ENCODE measurements around the gene UBXN1.

Gene UBXN1

DNA sequence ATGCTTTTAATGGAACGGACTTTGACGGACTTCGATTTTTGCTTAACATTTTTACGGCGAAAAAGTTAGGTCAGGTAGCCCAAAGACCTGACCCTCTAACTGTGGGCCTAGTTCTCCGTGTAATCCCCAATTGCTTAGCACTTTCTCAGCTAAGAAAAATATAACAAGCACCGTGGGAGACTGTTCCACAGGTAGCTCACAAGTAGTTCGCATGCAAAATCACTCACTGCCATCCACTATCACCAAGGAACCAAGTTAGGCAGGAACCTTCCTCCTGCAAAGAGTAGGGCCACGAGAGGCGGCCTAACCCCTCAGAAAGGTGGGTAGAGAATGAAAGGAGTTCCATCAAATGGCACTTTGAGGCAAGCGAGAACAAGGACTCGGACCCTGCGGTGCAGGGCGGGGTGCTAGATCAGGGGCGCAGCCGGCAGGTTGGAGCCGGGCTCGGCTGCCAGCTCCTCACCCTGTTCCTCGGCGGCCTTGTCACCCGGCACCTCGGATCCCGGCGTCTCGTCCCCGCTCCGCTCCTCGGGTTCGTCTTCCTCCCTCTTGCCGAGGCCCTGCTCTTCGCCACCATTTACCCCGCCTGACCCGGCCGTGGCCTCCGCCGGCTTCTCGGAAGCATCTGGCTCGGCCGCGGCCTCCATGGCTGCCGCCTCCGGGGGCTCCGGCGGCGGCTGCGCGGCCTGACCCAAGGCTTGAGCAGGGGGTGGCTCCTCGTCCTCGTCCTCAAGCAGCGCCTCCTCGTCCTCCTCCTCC lies 47.5 kb upstream of the UBXN1 start:
- TF ChIP-seq, protein P1, sequence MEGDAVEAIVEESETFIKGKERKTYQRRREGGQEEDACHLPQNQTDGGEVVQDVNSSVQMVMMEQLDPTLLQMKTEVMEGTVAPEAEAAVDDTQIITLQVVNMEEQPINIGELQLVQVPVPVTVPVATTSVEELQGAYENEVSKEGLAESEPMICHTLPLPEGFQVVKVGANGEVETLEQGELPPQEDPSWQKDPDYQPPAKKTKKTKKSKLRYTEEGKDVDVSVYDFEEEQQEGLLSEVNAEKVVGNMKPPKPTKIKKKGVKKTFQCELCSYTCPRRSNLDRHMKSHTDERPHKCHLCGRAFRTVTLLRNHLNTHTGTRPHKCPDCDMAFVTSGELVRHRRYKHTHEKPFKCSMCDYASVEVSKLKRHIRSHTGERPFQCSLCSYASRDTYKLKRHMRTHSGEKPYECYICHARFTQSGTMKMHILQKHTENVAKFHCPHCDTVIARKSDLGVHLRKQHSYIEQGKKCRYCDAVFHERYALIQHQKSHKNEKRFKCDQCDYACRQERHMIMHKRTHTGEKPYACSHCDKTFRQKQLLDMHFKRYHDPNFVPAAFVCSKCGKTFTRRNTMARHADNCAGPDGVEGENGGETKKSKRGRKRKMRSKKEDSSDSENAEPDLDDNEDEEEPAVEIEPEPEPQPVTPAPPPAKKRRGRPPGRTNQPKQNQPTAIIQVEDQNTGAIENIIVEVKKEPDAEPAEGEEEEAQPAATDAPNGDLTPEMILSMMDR (conservative IDR thresholded peaks at IDR 0.05; ENCODE audit: low read depth, low read length), result no peak
- DNase-seq (ENCODE audit: low read depth), result no peak
- peak overlapping the region; percentile 80 for H3K4me3 ChIP-seq (ENCODE audit: low read depth, low read length)

DNA sequence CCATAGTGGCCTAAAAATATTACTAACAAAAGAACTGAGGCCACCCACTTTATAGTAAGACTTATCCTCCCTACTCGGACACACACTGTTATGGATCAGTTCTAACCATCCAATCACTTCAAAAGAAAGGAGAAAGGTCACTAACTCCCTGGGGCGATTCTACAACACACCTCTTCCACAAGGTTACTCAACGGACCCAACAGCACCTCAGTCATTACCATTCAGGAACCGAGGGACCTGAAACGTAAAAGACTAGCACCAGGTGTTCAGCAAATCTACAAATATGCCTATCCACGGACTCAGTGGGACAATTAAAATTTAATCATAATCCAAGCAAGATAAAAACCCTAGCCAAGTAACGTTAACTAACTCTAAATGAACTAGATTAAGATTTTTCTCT lies 46.8 kb upstream of the UBXN1 start:
- TF ChIP-seq, protein P1 (conservative IDR thresholded peaks at IDR 0.05; ENCODE audit: low read depth, low read length), result no peak
- H3K4me3 ChIP-seq (ENCODE audit: low read depth, low read length), result peak overlapping the region; percentile 80
- no peak for DNase-seq (ENCODE audit: low read depth)

DNA sequence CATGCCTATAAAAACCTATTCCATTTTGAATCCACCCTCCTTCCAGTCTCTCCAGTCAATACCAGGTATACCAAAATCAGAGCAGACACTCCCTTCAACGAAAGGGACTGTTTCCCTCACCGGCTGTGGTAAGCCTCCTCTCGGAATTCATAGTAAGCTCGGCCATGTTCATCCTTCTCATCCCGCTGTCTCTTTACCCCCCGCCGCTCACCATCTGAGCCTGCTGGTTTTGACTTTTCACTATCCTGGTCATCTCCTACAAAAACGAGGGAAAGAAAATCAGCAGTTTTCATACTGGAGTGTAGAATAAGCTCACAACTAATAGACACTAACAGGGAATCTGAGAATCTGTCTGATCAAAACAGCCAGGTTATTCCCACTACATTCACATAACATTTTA lies 45.3 kb upstream of the UBXN1 start:
- no peak for DNase-seq (ENCODE audit: low read depth)
- H3K4me3 ChIP-seq (ENCODE audit: low read depth, low read length), result peak overlapping the region; percentile 80
- TF ChIP-seq, protein P1 (conservative IDR thresholded peaks at IDR 0.05; ENCODE audit: low read depth, low read length), result no peak

DNA sequence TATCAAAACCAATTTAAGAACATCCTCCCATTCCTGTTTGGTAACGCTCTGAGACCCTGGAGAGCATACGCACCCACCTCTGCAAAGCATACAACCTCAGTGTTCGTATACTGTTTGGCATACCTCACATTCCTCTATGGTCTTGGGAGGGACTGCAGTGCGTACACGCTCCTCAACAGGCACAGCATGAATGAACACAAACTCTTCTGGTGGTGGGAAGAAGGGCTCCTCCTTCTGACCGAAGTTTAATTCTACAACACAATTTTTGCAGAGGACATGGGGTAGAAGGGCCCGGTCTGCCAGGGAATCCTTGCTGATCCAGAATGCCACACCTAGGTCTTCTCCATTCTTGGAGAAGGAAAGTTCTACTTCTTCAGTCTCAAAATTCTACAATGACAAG lies 43.1 kb upstream of the UBXN1 start:
- TF ChIP-seq, protein P1 (conservative IDR thresholded peaks at IDR 0.05; ENCODE audit: low read depth, low read length), result peak; percentile 52
- DNase-seq (ENCODE audit: low read depth), result peak; percentile 84
- no peak overlapping the region for H3K4me3 ChIP-seq (ENCODE audit: low read depth, low read length)

DNA sequence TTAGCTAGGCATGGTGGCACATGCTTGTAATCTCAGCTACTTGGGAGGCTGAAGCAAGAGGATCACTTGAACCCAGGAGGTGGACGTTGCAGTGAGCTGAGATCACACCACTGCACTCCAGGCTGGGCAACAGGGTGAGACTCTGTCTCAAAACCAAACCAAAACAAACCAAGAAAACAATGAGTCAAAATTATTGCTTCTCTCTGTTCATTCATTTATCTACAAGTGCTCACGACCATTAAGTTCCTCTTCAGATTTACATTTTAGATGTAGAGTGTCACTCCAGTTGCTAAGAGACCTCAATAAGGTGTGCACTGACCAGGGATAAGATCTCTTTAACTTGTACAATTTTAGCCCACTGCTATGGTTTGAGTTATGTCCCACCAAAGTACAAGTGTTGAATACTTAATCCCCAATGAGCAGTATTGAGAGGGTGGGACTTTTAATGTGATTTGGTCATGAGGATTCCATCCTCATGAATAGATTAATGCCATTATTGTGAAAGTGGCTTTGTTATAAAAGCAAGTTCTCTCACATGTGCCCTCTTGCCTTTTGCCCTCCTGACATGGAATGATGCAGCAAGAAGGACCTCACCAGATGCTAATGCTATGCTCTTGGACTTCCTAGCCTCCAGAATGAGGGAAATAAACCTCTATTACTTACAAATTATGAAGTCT lies 40.6 kb upstream of the UBXN1 start:
- TF ChIP-seq, protein P1 (conservative IDR thresholded peaks at IDR 0.05; ENCODE audit: low read depth, low read length), result no peak
- no peak overlapping the region for H3K4me3 ChIP-seq (ENCODE audit: low read depth, low read length)
- DNase-seq (ENCODE audit: low read depth), result no peak

DNA sequence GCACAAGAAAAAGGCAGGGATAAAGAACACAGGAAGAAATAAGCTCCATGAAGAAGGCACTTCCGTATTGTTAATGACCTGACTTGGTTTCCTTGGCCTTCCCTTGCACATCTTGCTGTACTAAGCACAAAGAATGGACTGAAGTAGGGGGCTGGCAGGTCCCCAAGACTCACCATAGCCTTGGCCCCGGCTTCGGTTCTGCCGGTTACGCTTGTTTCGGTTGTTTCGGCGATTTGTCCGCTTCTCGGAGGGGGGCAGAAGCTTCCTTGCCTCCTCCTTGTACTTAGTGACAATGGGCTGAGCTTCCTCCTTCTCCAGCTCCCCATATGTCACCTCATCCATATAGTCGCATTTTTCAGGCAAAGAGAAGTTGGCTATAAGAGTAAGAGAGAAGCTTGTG lies 37.9 kb upstream of the UBXN1 start:
- DNase-seq (ENCODE audit: low read depth), result no peak
- no peak overlapping the region for H3K4me3 ChIP-seq (ENCODE audit: low read depth, low read length)
- TF ChIP-seq, protein P1 (conservative IDR thresholded peaks at IDR 0.05; ENCODE audit: low read depth, low read length), result no peak

Measured in choroid plexus epithelial cell (primary cell).